ENCODE measurements around the gene MAN2A1.

GRCh38 chr5:109812698-109813097 lies 123.0 kb downstream of the MAN2A1 start:
- TF ChIP-seq CTCF (IDR thresholded peaks at IDR 0.05) (no peak), POLR2A (IDR thresholded peaks at IDR 0.05) (no peak)
